Naive thymus-derived CD8-positive, alpha-beta T cell (primary cell): ENCODE results near the gene RASL11B. TPM values are rescaled to one million over a fixed set of nuclear protein-coding genes. Genes with fewer than 3 reads are reported as not detected.
"Not testable (repeated sequence)": the region's sequence is repeated elsewhere in the genome, so short reads cannot be mapped to it uniquely, and the experiment has no call there.

Experiments
- ATAC-seq, 2 donors: fragments of 150-1000 bp; cut with Tn5 transposase in 1 of 2; sonication (Bioruptor Pico), chemical (Tn5 transposase) in 1 of 2; 1 replicate in 1 of 2; 2 replicates in 1 of 2; pipeline ENCODE4 v1.10.0; 2021; ENCODE audit warnings: mild to moderate bottlenecking in 2 of 2, moderate library complexity in 2 of 2
- POLR2A ChIA-PET: fragments of 350-600 bp; sonication (Branson Sonifier 250); formaldehyde crosslinking; loops from one replicate; lab custom pipeline; 2021; ENCODE audit warnings: antibody characterized with exemption; lab: Charles Lee
- DNase-seq, 10 donors: peaks; one replicate each; pipeline versions ENCODE4 v3.0.0 to v3.0.0-alpha.2; 2020 to 2022
- H3K27ac Mint-ChIP-seq, 10 donors: one replicate each; pipeline ENCODE4 v1.8.0; 2020 to 2022; ENCODE audit warnings: mild to moderate bottlenecking in 10 of 10, mixed read lengths in 10 of 10, moderate library complexity in 4 of 10, inconsistent platforms in 1 of 10
- H3K27me3 Mint-ChIP-seq, 5 donors: one replicate each; pipeline ENCODE4 v1.8.0; 2021 to 2022; ENCODE audit warnings: mixed read lengths in 5 of 5
- H3K36me3 Mint-ChIP-seq, 3 donors: one replicate each; pipeline ENCODE4 v1.8.0; 2020 to 2022; ENCODE audit warnings: mixed read lengths in 3 of 3, mild to moderate bottlenecking in 2 of 3, inconsistent platforms in 1 of 3
- H3K4me1 Mint-ChIP-seq, 4 donors: one replicate each; pipeline ENCODE4 v1.8.0; 2021 to 2022; ENCODE audit warnings: mixed read lengths in 4 of 4
- H3K4me3 Mint-ChIP-seq, 10 donors: one replicate each; pipeline ENCODE4 v1.8.0; 2020 to 2022; ENCODE audit warnings: mild to moderate bottlenecking in 10 of 10, mixed read lengths in 10 of 10, moderate library complexity in 6 of 10, inconsistent platforms in 1 of 10
- H3K9me3 Mint-ChIP-seq, 9 donors: one replicate each; pipeline ENCODE4 v1.8.0; 2020 to 2022; ENCODE audit warnings: mixed read lengths in 9 of 9, mild to moderate bottlenecking in 3 of 9, inconsistent platforms in 1 of 9, moderate library complexity in 1 of 9
- polyA plus RNA-seq, 3 donors: library from polyadenylated mRNA; unstranded; fragments of 300-500 nt; fragmentation: Illumina TruSeq; gene quantifications; one replicate each; pipeline ENCODE4 v1.2.3, GENCODE V29; 2021
- total RNA-seq, 8 experiments: library from RNA in 2 of 8; stranded (reverse) in 2 of 8; gene quantifications; one replicate each; pipeline ENCODE4 v1.2.3 and lab custom pipeline; 2021 to 2026

Gene RASL11B
- total RNA-seq = under 1 TPM; 0.63 to 0.73 TPM
- under 1 TPM; 0.15 to 0.41 (median 0.35) TPM for polyA plus RNA-seq
- total RNA-seq (lab: John Stamatoyannopoulos, UW) = 0 to 0.29 (median 0) reads per million in 6 experiments

- DNase-seq = peak; percentile 75 to 87 (median 83)
- Mint-ChIP-seq H3K4me3 (peak within 1 kb of the TSS; percentile 75 to 88 (median 85)), H3K36me3 (peaks cover 2 to 8% (median 6%) of the 10 kb centered on the region in 3 donors), H3K27ac (peak within 1 kb of the TSS in 4 of 10 donors; percentile 6 to 75 (median 43)), H3K9me3 (peaks cover 0 to 13% (median 9%) of the 10 kb centered on the region in 9 donors), H3K27me3 (peaks cover 11 to 55% (median 26%) of the 10 kb centered on the region in 5 donors), H3K4me1 (peaks cover 0 to 15% (median 7%) of the 10 kb centered on the region in 4 donors)
- peak; percentile 97 for ATAC-seq
- POLR2A ChIA-PET = interaction anchor here (1.1 to 1.3 kb wide), 2 partner anchors 140 to 150 kb away, joined by 3 to 8 read pairs; no protein-coding TSS in a partner anchor
Observed at GRCh38 chr4:52861879-52862616, at the start of gene RASL11B. Gene RASL11B, plus strand, starts transcription at chr4:52862317. Its CDS starts 191 bp downstream, at chr4:52862508.

GRCh38 chr4:52813546-52813945, 48.6 kb upstream of the RASL11B start:
- no peaks in the 10 kb centered on the region for H3K36me3 Mint-ChIP-seq
- H3K27me3 Mint-ChIP-seq = peaks cover 0 to 8% (median 3%) of the 10 kb centered on the region in 5 donors
- DNase-seq = no peak
- H3K27ac Mint-ChIP-seq = peak overlapping the region in 1 of 10 donors; percentile 11
- POLR2A ChIA-PET = no interaction called here
- H3K9me3 Mint-ChIP-seq = peaks cover 0 to 9% (median 2%) of the 10 kb centered on the region in 9 donors
- ATAC-seq = no peak
- H3K4me3 Mint-ChIP-seq = no peak overlapping the region
- peaks cover 0 to 1% (median 0%) of the 10 kb centered on the region in 4 donors for H3K4me1 Mint-ChIP-seq

GRCh38 chr4:52822583-52822971, 39.5 kb upstream of the RASL11B start:
- ATAC-seq (no peak), DNase-seq (no peak)
- H3K9me3 Mint-ChIP-seq = peaks cover 0 to 5% (median 0%) of the 10 kb centered on the region in 9 donors
- H3K4me1 Mint-ChIP-seq = peaks cover 14 to 30% (median 17%) of the 10 kb centered on the region in 4 donors
- no peak overlapping the region for H3K27ac Mint-ChIP-seq
- H3K4me3 Mint-ChIP-seq = no peak overlapping the region
- no peaks in the 10 kb centered on the region for H3K36me3 Mint-ChIP-seq
- POLR2A ChIA-PET = no interaction called here
- no peaks in the 10 kb centered on the region for H3K27me3 Mint-ChIP-seq

- peaks cover 14 to 30% (median 17%) of the 10 kb centered on the region in 4 donors for H3K4me1 Mint-ChIP-seq
- peaks cover 0 to 3% (median 0%) of the 10 kb centered on the region in 9 donors for H3K9me3 Mint-ChIP-seq
- no peaks in the 10 kb centered on the region for H3K27me3 Mint-ChIP-seq
- no peak overlapping the region for H3K4me3 Mint-ChIP-seq
- H3K27ac Mint-ChIP-seq = no peak overlapping the region
- H3K36me3 Mint-ChIP-seq = no peaks in the 10 kb centered on the region
- ATAC-seq = no peak
- POLR2A ChIA-PET = no interaction called here
- DNase-seq = no peak
Observed at GRCh38 chr4:52822972-52823701, 39.0 kb upstream of the RASL11B start.

- POLR2A ChIA-PET = no interaction called here
- no peak overlapping the region for H3K4me3 Mint-ChIP-seq
Observed at GRCh38 chr4:52823702-52824092, 38.4 kb upstream of the RASL11B start.

GRCh38 chr4:52824270-52824602, 37.9 kb upstream of the RASL11B start:
- H3K27ac Mint-ChIP-seq = peak overlapping the region in 2 of 10 donors; percentile 29 to 47
- H3K4me1 Mint-ChIP-seq = peaks cover 14 to 30% (median 17%) of the 10 kb centered on the region in 4 donors
- H3K4me3 Mint-ChIP-seq = no peak overlapping the region
- POLR2A ChIA-PET = no interaction called here
- H3K9me3 Mint-ChIP-seq = peaks cover 0 to 3% (median 0%) of the 10 kb centered on the region in 9 donors
- ATAC-seq = no peak
- H3K27me3 Mint-ChIP-seq = no peaks in the 10 kb centered on the region
- no peaks in the 10 kb centered on the region for H3K36me3 Mint-ChIP-seq
- no peak for DNase-seq

More at GRCh38 chr4:52823702-52824092, 38.4 kb upstream of the RASL11B start:
- H3K9me3 Mint-ChIP-seq = peaks cover 0 to 3% (median 0%) of the 10 kb centered on the region in 9 donors
- no peaks in the 10 kb centered on the region for H3K27me3 Mint-ChIP-seq
- DNase-seq = no peak
- no peaks in the 10 kb centered on the region for H3K36me3 Mint-ChIP-seq
- ATAC-seq = no peak
- no peak overlapping the region for H3K27ac Mint-ChIP-seq
- H3K4me1 Mint-ChIP-seq = peaks cover 14 to 30% (median 17%) of the 10 kb centered on the region in 4 donors

- DNase-seq (peak in 5 of 10 donors; percentile 4 to 35 (median 16)), ATAC-seq (peak; percentile 46 to 83)
- no peaks in the 10 kb centered on the region for H3K36me3 Mint-ChIP-seq
- H3K27me3 Mint-ChIP-seq = no peaks in the 10 kb centered on the region
- H3K4me3 Mint-ChIP-seq = peak overlapping the region in 3 of 10 donors; percentile 24 to 66 (median 52)
- H3K4me1 Mint-ChIP-seq = peaks cover 14 to 30% (median 17%) of the 10 kb centered on the region in 4 donors
- POLR2A ChIA-PET = no interaction called here
- H3K9me3 Mint-ChIP-seq = peaks cover 0 to 3% (median 0%) of the 10 kb centered on the region in 9 donors
- H3K27ac Mint-ChIP-seq = peak overlapping the region in 4 of 10 donors; percentile 12 to 47 (median 32)
Observed at GRCh38 chr4:52824603-52825459, 37.3 kb upstream of the RASL11B start.

- peaks cover 14 to 30% (median 17%) of the 10 kb centered on the region in 4 donors for H3K4me1 Mint-ChIP-seq
- H3K4me3 Mint-ChIP-seq = peak overlapping the region in 3 of 10 donors; percentile 24 to 66 (median 52)
- peaks cover 0 to 1% (median 0%) of the 10 kb centered on the region in 5 donors for H3K27me3 Mint-ChIP-seq
- no peaks in the 10 kb centered on the region for H3K36me3 Mint-ChIP-seq
- peak in 1 of 2 donors; percentile 30 for ATAC-seq
- H3K27ac Mint-ChIP-seq = peak overlapping the region in 3 of 10 donors; percentile 12 to 43 (median 34)
- POLR2A ChIA-PET = no interaction called here
- peaks cover 0 to 3% (median 0%) of the 10 kb centered on the region in 9 donors for H3K9me3 Mint-ChIP-seq
- DNase-seq = peak in 1 of 10 donors; percentile 1
Observed at GRCh38 chr4:52825460-52826090, 36.5 kb upstream of the RASL11B start.

- no peak overlapping the region for H3K4me3 Mint-ChIP-seq
- no peak for DNase-seq
- H3K36me3 Mint-ChIP-seq = no peaks in the 10 kb centered on the region
- H3K27me3 Mint-ChIP-seq = peaks cover 0 to 18% (median 2%) of the 10 kb centered on the region in 5 donors
- peaks cover 0 to 3% (median 0%) of the 10 kb centered on the region in 4 donors for H3K4me1 Mint-ChIP-seq
- H3K27ac Mint-ChIP-seq = no peak overlapping the region
- no peak for ATAC-seq
- no peaks in the 10 kb centered on the region for H3K9me3 Mint-ChIP-seq
- POLR2A ChIA-PET = no interaction called here
Observed at GRCh38 chr4:52833941-52834525, 28.1 kb upstream of the RASL11B start.

- H3K4me1 Mint-ChIP-seq, POLR2A ChIA-PET, H3K4me3 Mint-ChIP-seq, DNase-seq, H3K27ac Mint-ChIP-seq, ATAC-seq, H3K36me3 Mint-ChIP-seq, H3K9me3 Mint-ChIP-seq: not testable (repeated sequence)
- H3K27me3 Mint-ChIP-seq = peaks cover 0 to 18% (median 2%) of the 10 kb centered on the region in 5 donors
Observed at GRCh38 chr4:52834641-52835456, 27.3 kb upstream of the RASL11B start.

- no peaks in the 10 kb centered on the region for H3K9me3 Mint-ChIP-seq
- POLR2A ChIA-PET = no interaction called here
- DNase-seq = no peak
- peaks cover 0 to 16% (median 2%) of the 10 kb centered on the region in 5 donors for H3K27me3 Mint-ChIP-seq
- no peak for ATAC-seq
- H3K4me1 Mint-ChIP-seq = peaks cover 0 to 3% (median 0%) of the 10 kb centered on the region in 4 donors
- H3K4me3 Mint-ChIP-seq = no peak overlapping the region
- no peaks in the 10 kb centered on the region for H3K36me3 Mint-ChIP-seq
- H3K27ac Mint-ChIP-seq = no peak overlapping the region
Observed at GRCh38 chr4:52836120-52836519, 26.0 kb upstream of the RASL11B start.
